KOPT-K1 (cell line): ENCODE data around the gene ADAM8.
"Not testable (repeated sequence)": the region's sequence is repeated elsewhere in the genome, so short reads cannot be mapped to it uniquely, and the experiment has no call there.

ENCODE experiments used
- H3K27ac ChIP-seq: fragments of 200-600 bp; sonication (generic); 2 replicates; pipeline ENCODE4 v1.5.1; 2016; ENCODE audit warnings: antibody characterized with exemption, mild to moderate bottlenecking, low read depth, low read length; ENCODE audit not compliant: poor library complexity, severe bottlenecking
- H3K36me3 ChIP-seq: fragments of 200-600 bp; sonication (generic); 2 replicates; pipeline ENCODE4 v1.5.1; 2017; ENCODE audit warnings: antibody characterized with exemption, mild to moderate bottlenecking, low read length, moderate library complexity; ENCODE audit not compliant: insufficient read depth
- H3K9me3 ChIP-seq: fragments of 200-600 bp; sonication (generic); 2 replicates; pipeline ENCODE4 v1.5.1; 2017; ENCODE audit warnings: antibody characterized with exemption, low read length, mild to moderate bottlenecking; ENCODE audit not compliant: insufficient read depth, poor library complexity, severe bottlenecking

ADAM8 gene

GRCh38 chr10:133270773-133271297 is 5.8 kb downstream of the ADAM8 start:
- Histone ChIP-seq H3K9me3 (no peaks in the 10 kb centered on the region), H3K36me3 (no peaks in the 10 kb centered on the region), H3K27ac (no peak overlapping the region)

GRCh38 chr10:133270204-133270603 is 6.5 kb downstream of the ADAM8 start:
- H3K36me3 ChIP-seq, result no peaks in the 10 kb centered on the region
- H3K9me3 ChIP-seq, result no peaks in the 10 kb centered on the region
- no peak overlapping the region for H3K27ac ChIP-seq

- H3K9me3 ChIP-seq, result no peaks in the 10 kb centered on the region
- H3K36me3 ChIP-seq, result no peaks in the 10 kb centered on the region
- no peak overlapping the region for H3K27ac ChIP-seq
Observed at GRCh38 chr10:133269367-133269766, 7.3 kb downstream of the ADAM8 start.

- H3K9me3 ChIP-seq, result no peaks in the 10 kb centered on the region
- H3K36me3 ChIP-seq, result no peaks in the 10 kb centered on the region
- no peak overlapping the region for H3K27ac ChIP-seq
Observed at GRCh38 chr10:133268532-133268931, 8.1 kb downstream of the ADAM8 start.

- no peaks in the 10 kb centered on the region for H3K36me3 ChIP-seq
- no peaks in the 10 kb centered on the region for H3K9me3 ChIP-seq
- H3K27ac ChIP-seq, result no peak overlapping the region
Observed at GRCh38 chr10:133267829-133268228, 8.8 kb downstream of the ADAM8 start.

- Histone ChIP-seq H3K9me3 (no peaks in the 10 kb centered on the region), H3K36me3 (no peaks in the 10 kb centered on the region), H3K27ac (no peak overlapping the region)
Observed at GRCh38 chr10:133267293-133267692, 9.4 kb downstream of the ADAM8 start.

GRCh38 chr10:133266056-133266795 is 10.4 kb downstream of the ADAM8 start:
- Histone ChIP-seq H3K36me3 (no peaks in the 10 kb centered on the region), H3K27ac (no peak overlapping the region), H3K9me3 (no peaks in the 10 kb centered on the region)

GRCh38 chr10:133265052-133265451 is 11.6 kb downstream of the ADAM8 start:
- H3K9me3 ChIP-seq, H3K27ac ChIP-seq: not testable (repeated sequence)

GRCh38 chr10:133264461-133264860 is 12.2 kb downstream of the ADAM8 start:
- Histone ChIP-seq H3K27ac (no peak overlapping the region), H3K9me3 (no peaks in the 10 kb centered on the region), H3K36me3 (no peaks in the 10 kb centered on the region)

More at GRCh38 chr10:133265052-133265451, 11.6 kb downstream of the ADAM8 start:
- not testable (repeated sequence) for H3K36me3 ChIP-seq

GRCh38 chr10:133263674-133264073 is 13.0 kb downstream of the ADAM8 start:
- no peaks in the 10 kb centered on the region for H3K36me3 ChIP-seq
- H3K27ac ChIP-seq, result no peak overlapping the region
- no peaks in the 10 kb centered on the region for H3K9me3 ChIP-seq

GRCh38 chr10:133262696-133263095 is 14.0 kb downstream of the ADAM8 start:
- no peak overlapping the region for H3K27ac ChIP-seq
- no peaks in the 10 kb centered on the region for H3K9me3 ChIP-seq
- no peaks in the 10 kb centered on the region for H3K36me3 ChIP-seq

GRCh38 chr10:133261726-133262325 is 14.8 kb downstream of the ADAM8 start:
- no peak overlapping the region for H3K27ac ChIP-seq

GRCh38 chr10:133260895-133261725 is 15.6 kb downstream of the ADAM8 start:
- Histone ChIP-seq H3K9me3 (no peaks in the 10 kb centered on the region), H3K27ac (no peak overlapping the region), H3K36me3 (no peaks in the 10 kb centered on the region)

More at GRCh38 chr10:133261726-133262325, 14.8 kb downstream of the ADAM8 start:
- H3K9me3 ChIP-seq, result no peaks in the 10 kb centered on the region
- H3K36me3 ChIP-seq, result no peaks in the 10 kb centered on the region

GRCh38 chr10:133259602-133259989 is 17.1 kb downstream of the ADAM8 start:
- H3K36me3 ChIP-seq, result no peaks in the 10 kb centered on the region
- H3K27ac ChIP-seq, result no peak overlapping the region
- H3K9me3 ChIP-seq, result no peaks in the 10 kb centered on the region
